Measurements from ENCODE around the gene UBE2Z. TPM values are rescaled to one million over a fixed set of nuclear protein-coding genes. Genes with fewer than 3 reads are reported as not detected.
"Not testable (repeated sequence)": the region's sequence is repeated elsewhere in the genome, so short reads cannot be mapped to it uniquely, and the experiment has no call there.

The UBE2Z gene
- total RNA-seq, 1 experiment from 2014 or later, result 223 TPM

- no peak; the same call in 1 of the 2 replicates for TF ChIP-seq TCF7L2 (IDR thresholded peaks at IDR 0.05; ENCODE audit: low read depth, low read length)
- TF ChIP-seq REST (IDR thresholded peaks at IDR 0.05; ENCODE audit: insufficient read depth in 1 of 2, low read depth in 2 of 2, low read length in 1 of 2), result peak in 1 of 2 experiments; percentile 22; a peak in 1 of 4 replicates
- TF ChIP-seq SIN3A (IDR thresholded peaks at IDR 0.05; ENCODE audit: borderline replicate concordance, insufficient read depth, low read depth, low read length), result peak; percentile 99
- no peak for TF ChIP-seq CTCF (IDR thresholded peaks at IDR 0.05)
- TF ChIP-seq POLR2AphosphoS5 (IDR thresholded peaks at IDR 0.05; ENCODE audit: low read depth, low read length), result peak; percentile 97
- intact Hi-C loops (cut with micrococcal nuclease; ENCODE audit: unreplicated experiment), result loop anchor here (2.0 kb wide), 1 partner anchor 28 kb away; no protein-coding TSS in a partner anchor
- Histone ChIP-seq H3K27me3 (ENCODE audit: control insufficient read depth, insufficient read depth, low read length) (no peaks in the 10 kb centered on the region), H3K9me3 (ENCODE audit: control insufficient read depth, insufficient read depth, low read depth, low read length) (no peaks in the 10 kb centered on the region), H3K27ac (ENCODE audit: low read length) (peak within 1 kb of the TSS; percentile 98), H3K4me1 (ENCODE audit: control insufficient read depth, insufficient read depth, low read length) (peaks cover 10% of the 10 kb centered on the region), H3K4me3 (ENCODE audit: low read depth in 2 of 2, low read length in 2 of 2) (peak within 1 kb of the TSS; percentile 60 to 100), H3K36me3 (ENCODE audit: control insufficient read depth, insufficient read depth, low read length) (peaks cover 5% of the 10 kb centered on the region; the same call in 1 of the 2 replicates)
- CTCF ChIA-PET, result interaction anchor here (0.5 to 1.6 kb wide), 2 partner anchors 12 to 88 kb away, joined by 6 to 9 read pairs; no protein-coding TSS in a partner anchor
- in situ Hi-C loops (cut with HindIII; ENCODE audit: low pct_unique_long_range_greater_than_20kb, low sequenced_read_pairs), result no loop called here
- POLR2A ChIA-PET, result interaction anchor here (0.5 to 1.2 kb wide), 7 partner anchors 9 to 418 kb away, joined by 3 to 12 read pairs (median 3); no protein-coding TSS in a partner anchor
- ATAC-seq (peak; percentile 98), DNase-seq (ENCODE audit: low read depth, low spot score) (no peak)
- no TSS peak for BruUV-seq (replicated peaks)
These were observed 36.5 kb downstream of the UBE2Z start, which contains the start of gene SNF8 for GRCh38 chr17:48944515-48945260. TSS of gene SNF8 (minus strand) at chr17:48944842. CDS start at chr17:48944734, 108 bp downstream.

- intact Hi-C loops (cut with micrococcal nuclease; ENCODE audit: unreplicated experiment), result loop anchor here (2.0 kb wide), 1 partner anchor 28 kb away; no protein-coding TSS in a partner anchor
- Histone ChIP-seq H3K27ac (ENCODE audit: low read length) (peak overlapping the region; percentile 98), H3K4me1 (ENCODE audit: control insufficient read depth, insufficient read depth, low read length) (peaks cover 10% of the 10 kb centered on the region), H3K4me3 (ENCODE audit: low read depth in 2 of 2, low read length in 2 of 2) (peak overlapping the region; percentile 60 to 100)
- DNase-seq (ENCODE audit: low read depth, low spot score); ATAC-seq; H3K27me3 ChIP-seq (ENCODE audit: control insufficient read depth, insufficient read depth, low read length); in situ Hi-C loops (cut with HindIII; ENCODE audit: low pct_unique_long_range_greater_than_20kb, low sequenced_read_pairs); H3K9me3 ChIP-seq (ENCODE audit: control insufficient read depth, insufficient read depth, low read depth, low read length); H3K36me3 ChIP-seq (ENCODE audit: control insufficient read depth, insufficient read depth, low read length): not testable (repeated sequence)
- POLR2A ChIA-PET, result interaction anchor here (0.6 to 1.2 kb wide), 3 partner anchors 17 to 71 kb away, joined by 3 read pairs; no protein-coding TSS in a partner anchor
- CTCF ChIA-PET, result interaction anchor here (0.5 to 1.6 kb wide), 2 partner anchors 12 to 87 kb away, joined by 6 to 9 read pairs; no protein-coding TSS in a partner anchor
- TSS peak; percentile 99 for BruUV-seq (replicated peaks)
These were observed 37.0 kb downstream of the UBE2Z start for GRCh38 chr17:48945261-48945651.
